Measurements from ENCODE around the gene PIP5K1C. TPM values are rescaled to one million over a fixed set of nuclear protein-coding genes. Genes with fewer than 3 reads are reported as not detected.

The PIP5K1C gene
- total and polyA plus RNA-seq, 9 donors, result 6.0 to 41.7 (median 30.8) TPM

DNA sequence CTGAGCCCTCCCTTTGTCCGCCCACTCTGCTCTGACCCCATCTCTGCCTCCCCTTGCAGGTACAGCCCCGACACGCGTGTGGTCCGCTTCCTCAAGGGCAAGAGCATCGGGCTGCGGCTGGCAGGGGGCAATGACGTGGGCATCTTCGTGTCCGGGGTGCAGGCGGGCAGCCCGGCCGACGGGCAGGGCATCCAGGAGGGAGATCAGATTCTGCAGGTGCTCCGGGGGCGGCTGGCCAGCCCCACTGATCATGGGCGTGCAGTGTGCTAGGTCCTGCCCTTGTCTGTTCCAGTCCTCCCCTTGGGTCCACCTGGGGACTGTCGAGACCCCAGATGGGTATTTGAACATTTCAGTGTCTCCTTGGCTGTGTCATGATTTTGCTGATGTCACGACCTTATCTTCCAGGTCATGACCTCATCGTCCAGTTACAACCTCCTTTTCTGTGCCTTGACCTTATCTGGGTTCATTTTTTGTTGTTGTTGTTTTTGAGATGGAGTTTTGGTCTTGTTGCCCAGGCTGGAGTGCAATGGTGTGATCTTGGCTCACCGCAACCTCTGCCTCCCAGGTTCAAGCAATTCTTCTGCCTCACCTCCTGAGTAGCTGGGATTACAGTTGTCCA, 35.9 kb upstream of the PIP5K1C start:
- Histone ChIP-seq H3K36me3 (no peaks in the 10 kb centered on the region), H3K27ac (no peak overlapping the region), H3K4me3 (no peak overlapping the region), H3K9me3 (no peaks in the 10 kb centered on the region), H3K27me3 (no peaks in the 10 kb centered on the region), H3K4me1 (ENCODE audit: insufficient read depth) (no peaks in the 10 kb centered on the region)
- intact Hi-C loops (cut with DNase I), result no loop called here
- DNase-seq, result no peak
- WGBS, 3 donors, result 66 to 73% (median 73%) methylated on average over 21 of the region's 21 CpGs
- no peak for TF ChIP-seq EP300 (IDR thresholded peaks at IDR 0.05)
- TF ChIP-seq CTCF (IDR thresholded peaks at IDR 0.05), result no peak
- no peak for TF ChIP-seq POLR2A (IDR thresholded peaks at IDR 0.05)

- Histone ChIP-seq H3K4me3 (no peak overlapping the region), H3K27ac (no peak overlapping the region), H3K36me3 (no peaks in the 10 kb centered on the region), H3K4me1 (ENCODE audit: insufficient read depth) (no peaks in the 10 kb centered on the region), H3K27me3 (no peaks in the 10 kb centered on the region), H3K9me3 (no peaks in the 10 kb centered on the region)
- DNase-seq, result no peak
- WGBS, 3 donors, result 79 to 82% (median 81%) methylated on average over 14 of the region's 14 CpGs
- TF ChIP-seq POLR2A (IDR thresholded peaks at IDR 0.05) (no peak), CTCF (IDR thresholded peaks at IDR 0.05) (no peak), EP300 (IDR thresholded peaks at IDR 0.05) (no peak)
- intact Hi-C loops (cut with DNase I), result no loop called here
Measured at GRCh38 chr19:3734310-3734600, 34.0 kb upstream of the PIP5K1C start.

DNA sequence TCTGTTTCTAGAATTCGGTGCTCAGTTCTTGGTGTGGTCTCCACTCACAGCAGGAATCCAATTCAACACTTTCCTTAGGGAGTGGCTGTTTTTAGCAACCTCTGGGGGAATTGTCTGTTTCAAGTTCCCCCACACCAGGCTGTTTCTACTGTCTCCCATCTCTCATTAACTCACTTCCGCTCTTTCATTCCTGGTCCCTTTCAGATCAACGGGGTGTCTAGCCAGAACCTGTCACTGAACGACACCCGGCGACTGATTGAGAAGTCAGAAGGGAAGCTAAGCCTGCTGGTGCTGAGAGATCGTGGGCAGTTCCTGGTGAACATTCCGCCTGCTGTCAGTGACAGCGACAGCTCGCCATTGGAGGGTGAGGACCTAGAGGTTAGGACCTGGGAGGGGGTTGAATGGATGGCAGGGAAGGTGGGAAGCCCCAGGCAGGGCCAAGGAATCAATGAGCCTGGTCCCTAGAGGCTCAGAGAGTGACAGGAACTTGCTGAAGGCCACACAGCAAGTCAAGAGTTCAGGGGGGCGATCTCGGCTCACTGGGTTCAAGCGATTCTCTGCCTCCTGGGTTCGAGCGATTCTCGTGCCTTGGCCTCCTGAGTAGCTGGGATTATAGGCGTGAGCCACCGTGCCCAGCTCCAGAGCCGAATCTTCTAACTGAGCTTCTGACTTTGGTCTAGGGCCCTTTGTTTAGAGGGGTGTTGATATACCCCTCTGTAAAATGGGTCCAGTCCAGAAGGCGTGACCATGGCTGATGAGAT, 33.5 kb upstream of the PIP5K1C start:
- Histone ChIP-seq H3K27me3 (no peaks in the 10 kb centered on the region), H3K9me3 (no peaks in the 10 kb centered on the region), H3K36me3 (no peaks in the 10 kb centered on the region), H3K4me1 (ENCODE audit: insufficient read depth) (no peaks in the 10 kb centered on the region), H3K4me3 (no peak overlapping the region), H3K27ac (no peak overlapping the region)
- TF ChIP-seq POLR2A (IDR thresholded peaks at IDR 0.05) (no peak), CTCF (IDR thresholded peaks at IDR 0.05) (no peak), EP300 (IDR thresholded peaks at IDR 0.05) (no peak)
- WGBS, 3 donors, result 74 to 81% (median 77%) methylated on average over 20 of the region's 20 CpGs
- no peak for DNase-seq
- intact Hi-C loops (cut with DNase I), result no loop called here

GRCh38 chr19:3732108-3732507, 31.8 kb upstream of the PIP5K1C start:
- WGBS, 3 donors, result 87 to 100% (median 95%) methylated on average over 1 of the region's 1 CpG
- H3K36me3 ChIP-seq, result no peaks in the 10 kb centered on the region
- no peak for DNase-seq
- no peaks in the 10 kb centered on the region for H3K4me1 ChIP-seq (ENCODE audit: insufficient read depth)
- no peak overlapping the region for H3K4me3 ChIP-seq
- TF ChIP-seq CTCF (IDR thresholded peaks at IDR 0.05), result no peak
- no peak for TF ChIP-seq EP300 (IDR thresholded peaks at IDR 0.05)
- no peak for TF ChIP-seq POLR2A (IDR thresholded peaks at IDR 0.05)
- H3K27me3 ChIP-seq, result no peaks in the 10 kb centered on the region
- intact Hi-C loops (cut with DNase I), result no loop called here
- no peaks in the 10 kb centered on the region for H3K9me3 ChIP-seq
- no peak overlapping the region for H3K27ac ChIP-seq

All from ovary (tissue), 9 donors.